Raji (cell line): ENCODE results near the gene DHRS1.

Experiments used
- POLR2A ChIP-seq: IDR thresholded peaks from 2 replicates; pipeline ENCODE4 v1.6.1; 2011; ENCODE audit warnings: low read depth, low read length, control low read depth; ENCODE audit not compliant: insufficient read depth

DHRS1 gene

DNA sequence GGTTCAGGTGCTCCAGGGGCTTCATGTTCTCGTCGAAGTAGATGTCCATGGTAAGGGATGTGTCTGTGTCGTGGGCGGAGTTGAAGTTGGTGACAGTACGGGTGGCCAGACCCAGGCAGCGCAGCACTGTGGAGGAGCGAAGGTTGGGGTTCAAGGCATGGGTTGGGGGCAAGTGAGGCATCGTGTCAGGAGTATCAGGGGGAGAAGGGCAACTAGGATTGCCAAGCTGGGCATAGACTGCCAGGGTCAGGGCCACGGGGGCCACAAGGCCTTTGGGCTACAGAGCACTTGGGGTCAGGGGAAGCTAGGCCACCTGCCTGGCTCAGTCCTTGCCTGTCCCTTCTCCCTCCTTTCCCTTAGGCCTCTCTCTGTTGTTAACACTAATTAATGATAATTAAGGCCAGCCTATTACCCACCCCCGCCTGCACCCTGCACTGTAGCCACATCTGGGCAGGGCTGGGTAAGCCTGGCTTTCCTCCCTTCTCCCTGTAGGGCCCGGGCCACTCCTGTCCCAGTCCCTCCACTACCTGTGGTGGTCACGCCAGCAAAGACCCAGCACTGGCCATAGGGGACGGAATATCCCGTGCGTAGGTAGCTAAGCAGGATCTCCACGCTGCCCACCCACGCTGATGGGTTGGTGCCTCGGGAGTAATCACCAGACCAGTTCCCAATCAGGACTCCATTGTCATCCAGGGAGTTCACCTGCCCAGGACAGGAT lies 40.9 kb downstream of the DHRS1 start:
- no peak for TF ChIP-seq POLR2A

GRCh38 chr14:24258119-24258518 lies 41.5 kb downstream of the DHRS1 start:
- TF ChIP-seq POLR2A = no peak

- no peak for TF ChIP-seq POLR2A
Observed at GRCh38 chr14:24256960-24257359, 42.6 kb downstream of the DHRS1 start.

GRCh38 chr14:24255931-24256711 lies 43.5 kb downstream of the DHRS1 start:
- no peak for TF ChIP-seq POLR2A

DNA sequence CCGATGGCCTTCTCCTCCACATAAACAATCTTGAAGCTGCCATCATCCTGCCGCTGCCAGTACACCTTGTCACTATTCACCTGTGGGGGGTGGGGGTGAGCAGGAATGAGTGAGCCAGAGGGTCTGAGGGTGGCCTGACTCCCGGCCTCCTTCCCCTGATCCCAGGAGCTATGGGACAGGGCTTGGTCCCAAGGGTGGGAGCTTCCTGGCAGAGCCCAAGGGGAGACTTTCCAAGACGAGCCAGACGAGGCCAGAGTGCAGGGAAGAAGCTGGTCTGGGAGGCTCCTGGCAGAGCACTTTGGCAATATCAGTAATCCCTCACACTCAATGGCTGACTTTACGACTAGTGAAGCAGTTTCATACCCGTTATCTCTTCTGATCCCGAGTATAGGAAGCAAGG lies 44.1 kb downstream of the DHRS1 start:
- no peak for TF ChIP-seq POLR2A

DNA sequence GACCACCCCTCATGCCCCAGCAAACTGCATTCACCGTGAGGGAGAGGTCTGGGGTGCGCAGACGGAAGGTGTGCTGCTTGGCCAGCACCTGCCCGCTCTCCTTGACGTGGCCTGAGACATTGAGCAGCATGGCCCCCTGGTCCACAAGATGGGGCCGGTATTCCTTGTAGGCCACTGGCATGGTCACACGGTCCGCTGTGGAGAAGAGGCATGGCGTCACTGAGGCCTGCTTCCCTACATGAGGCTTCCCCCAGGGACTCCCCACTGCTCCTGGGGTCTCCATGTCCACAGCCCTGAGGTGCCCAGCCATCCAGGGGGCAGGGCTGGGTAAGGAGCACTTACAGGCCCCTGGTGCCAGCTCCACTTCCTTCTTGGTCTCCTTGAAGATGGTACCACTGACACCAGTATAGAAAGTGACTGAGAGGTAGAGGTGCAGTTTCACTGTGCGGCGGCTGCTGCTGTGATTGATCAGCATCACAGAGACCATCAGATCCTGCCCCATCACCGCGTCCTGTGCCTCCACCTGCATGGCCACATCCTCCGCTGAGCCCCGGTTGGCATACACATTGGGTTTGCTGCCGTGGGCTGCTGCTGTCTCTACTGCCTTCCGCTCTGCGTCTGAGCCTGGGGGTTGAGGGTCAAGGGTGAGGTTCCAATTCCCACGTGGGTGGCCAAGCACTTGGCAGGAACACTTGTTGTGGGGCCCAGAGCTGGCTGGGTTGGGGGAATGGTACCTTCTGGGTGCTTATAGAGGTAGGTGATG lies 44.8 kb downstream of the DHRS1 start:
- TF ChIP-seq POLR2A = no peak

DNA sequence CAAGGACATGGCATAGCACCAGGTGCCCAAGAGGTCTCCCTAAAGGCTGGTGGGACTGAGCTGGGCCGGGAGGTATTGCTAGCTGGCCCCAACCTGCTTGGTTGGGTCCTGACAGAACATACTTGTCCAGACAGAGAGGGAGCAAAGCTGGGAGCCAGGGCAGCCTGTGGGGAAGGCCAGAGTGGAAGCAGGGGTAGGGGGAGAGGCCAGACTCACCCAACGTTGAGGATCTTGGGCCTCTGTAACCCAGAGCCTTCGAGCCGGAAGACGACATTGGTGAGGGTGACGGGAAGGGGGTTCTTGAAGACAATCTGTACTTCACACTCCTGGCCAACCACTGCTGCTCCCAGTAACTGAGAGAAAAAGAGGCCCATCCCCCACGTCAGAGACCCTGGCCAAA lies 45.6 kb downstream of the DHRS1 start:
- TF ChIP-seq POLR2A = no peak

- TF ChIP-seq POLR2A = no peak
Observed at GRCh38 chr14:24252289-24253124, 47.1 kb downstream of the DHRS1 start.

DNA sequence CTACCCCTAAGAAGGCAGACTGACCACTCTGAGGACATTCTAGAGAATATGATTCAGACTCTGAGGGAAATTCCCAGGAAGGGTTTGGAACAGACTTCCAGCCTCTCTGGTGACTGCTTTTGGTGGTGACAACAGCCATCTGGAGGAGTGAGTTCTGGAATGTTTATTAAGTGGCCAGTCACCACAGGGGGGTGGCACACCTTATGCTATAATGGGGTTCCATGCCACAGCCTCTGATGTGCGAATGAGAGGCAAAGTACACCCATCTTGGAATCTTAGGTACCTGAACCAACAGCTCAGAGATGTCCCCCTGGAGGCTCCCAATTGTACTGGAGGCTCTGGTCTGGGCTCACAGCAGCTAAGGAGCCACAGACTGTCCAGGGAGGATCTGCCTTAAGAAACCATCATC lies 47.7 kb downstream of the DHRS1 start:
- no peak for TF ChIP-seq POLR2A

- no peak for TF ChIP-seq POLR2A
Observed at GRCh38 chr14:24250354-24250753, 49.2 kb downstream of the DHRS1 start.

DNA sequence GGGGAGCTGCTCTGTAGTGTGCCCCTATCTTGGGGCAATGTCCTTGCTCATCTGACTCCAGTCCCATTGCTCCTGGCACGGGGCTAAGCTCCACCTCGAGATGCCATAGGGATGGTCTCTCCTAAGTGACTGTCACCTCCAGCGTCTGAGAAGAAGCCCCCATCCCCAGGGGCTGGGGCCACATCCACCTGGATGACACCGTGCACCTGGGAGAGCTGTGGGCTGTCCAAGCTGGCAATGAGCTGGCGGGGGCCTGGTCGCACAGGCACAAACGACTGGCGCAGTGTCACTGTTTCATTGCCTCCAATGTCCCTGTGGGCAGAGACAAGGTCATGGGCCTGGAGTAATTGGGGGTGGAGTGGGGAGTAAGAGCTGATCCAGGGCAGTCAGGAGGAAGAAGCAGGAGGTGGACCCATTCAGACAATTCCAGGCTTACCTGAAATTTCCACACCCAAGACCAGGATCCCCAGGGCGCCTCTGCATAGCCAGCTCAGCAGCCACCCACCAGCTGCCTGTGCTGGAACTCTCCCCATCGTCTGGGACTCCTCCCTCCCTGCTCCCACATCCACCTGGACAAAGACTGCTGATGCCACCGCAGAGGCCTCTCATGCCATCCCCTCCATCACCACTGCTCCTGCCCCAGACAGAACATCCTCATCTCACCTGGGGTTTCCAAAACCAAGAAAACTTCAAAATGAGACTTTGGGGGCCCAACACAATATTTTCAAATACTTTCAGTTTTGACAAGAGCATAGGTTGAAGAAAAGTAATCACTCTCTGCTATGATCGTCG lies 50.2 kb downstream of the DHRS1 start:
- TF ChIP-seq POLR2A = no peak

- no peak for TF ChIP-seq POLR2A
Observed at GRCh38 chr14:24247422-24247821, 52.2 kb downstream of the DHRS1 start.

- TF ChIP-seq POLR2A = no peak
Observed at GRCh38 chr14:24246765-24247212, 52.8 kb downstream of the DHRS1 start.

GRCh38 chr14:24243336-24243836 lies 56.2 kb downstream of the DHRS1 start:
- TF ChIP-seq POLR2A = no peak

DNA sequence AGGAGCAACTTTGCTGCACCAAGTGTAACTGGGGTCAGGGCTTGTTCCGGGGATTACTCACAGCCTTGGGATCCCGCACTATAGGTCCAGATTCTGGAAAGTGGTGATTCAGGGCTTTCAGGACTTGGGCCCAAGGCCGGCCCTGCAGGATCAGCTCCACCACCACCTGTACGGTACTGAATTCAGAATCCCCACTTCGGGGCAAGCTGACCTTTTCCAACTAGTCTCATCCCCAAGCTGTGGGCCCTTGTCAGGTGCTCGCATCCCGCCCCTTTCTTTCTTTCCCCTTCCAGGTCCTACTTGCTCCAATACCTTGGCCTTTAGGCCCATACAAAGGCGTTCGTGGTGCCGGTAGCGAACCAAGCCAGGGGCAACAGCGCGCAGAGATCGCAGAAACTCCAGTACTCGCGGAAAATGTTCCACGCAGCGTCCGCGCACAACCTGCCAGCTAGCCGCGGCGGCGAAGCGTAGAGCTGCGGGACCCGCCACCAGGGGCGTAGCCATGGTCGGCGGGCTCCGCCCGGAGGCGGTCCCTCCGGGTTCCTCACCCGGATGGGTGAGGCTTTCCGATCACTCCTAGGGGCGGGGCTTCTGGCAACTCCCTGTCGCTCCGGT lies 57.6 kb downstream of the DHRS1 start:
- TF ChIP-seq POLR2A = no peak
